ENCODE results near the gene PMEPA1. TPM values are rescaled to one million over a fixed set of nuclear protein-coding genes. Genes with fewer than 3 reads are reported as not detected.

The PMEPA1 gene
- polyA plus RNA-seq, 3 donors from 2014 or later, result not detected

DNA sequence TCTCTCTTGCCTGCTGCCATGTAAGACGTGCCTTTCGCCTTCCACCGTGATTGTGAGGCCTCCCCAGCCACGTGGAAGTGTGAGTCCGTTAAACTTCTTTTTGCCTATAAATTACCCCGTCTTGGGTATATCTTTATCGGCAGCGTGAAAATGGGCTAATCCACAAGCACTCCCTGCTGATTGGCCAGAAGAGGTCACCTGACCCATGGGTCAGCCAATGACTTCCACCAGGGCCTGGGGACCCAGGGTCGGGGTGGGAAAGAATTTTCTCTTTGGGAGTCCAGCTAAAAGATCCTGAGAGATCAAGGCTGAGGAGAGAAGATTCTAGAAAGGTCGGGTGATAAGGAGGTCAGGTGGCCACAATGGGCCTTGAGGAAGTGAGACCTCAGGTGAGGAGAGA is 106.7 kb downstream of the PMEPA1 start:
- no peaks in the 10 kb centered on the region for H3K9me3 Mint-ChIP-seq
- H3K27me3 Mint-ChIP-seq (ENCODE audit: low read depth in 3 of 3), result peaks cover 0 to 15% (median 0%) of the 10 kb centered on the region in 3 donors
- peak overlapping the region in 2 of 5 donors; percentile 42 to 47 for H3K4me3 Mint-ChIP-seq
- DNase-seq, result no peak
- peaks cover 41 to 55% of the 10 kb centered on the region in 2 donors for H3K4me1 Mint-ChIP-seq
- peak overlapping the region; percentile 73 to 98 (median 86) for H3K27ac Mint-ChIP-seq
- peaks cover 6 to 25% (median 21%) of the 10 kb centered on the region in 3 donors for H3K36me3 Mint-ChIP-seq

- Mint-ChIP-seq H3K4me1 (peaks cover 44 to 50% of the 10 kb centered on the region in 2 donors), H3K36me3 (peaks cover 0 to 14% (median 8%) of the 10 kb centered on the region in 3 donors), H3K27ac (peak overlapping the region in 3 of 6 donors; percentile 70 to 98 (median 79)), H3K27me3 (ENCODE audit: low read depth in 3 of 3) (peaks cover 0 to 15% (median 0%) of the 10 kb centered on the region in 3 donors), H3K4me3 (no peak overlapping the region), H3K9me3 (no peaks in the 10 kb centered on the region)
- DNase-seq, result no peak
These were observed 108.1 kb downstream of the PMEPA1 start for GRCh38 chr20:57601737-57602136.

GRCh38 chr20:57601211-57601570 is 108.6 kb downstream of the PMEPA1 start:
- DNase-seq, result no peak
- Mint-ChIP-seq H3K27me3 (ENCODE audit: low read depth in 3 of 3) (peaks cover 0 to 15% (median 2%) of the 10 kb centered on the region in 3 donors), H3K4me3 (no peak overlapping the region), H3K36me3 (peaks cover 0 to 8% (median 7%) of the 10 kb centered on the region in 3 donors), H3K27ac (peak overlapping the region in 1 of 6 donors; percentile 40), H3K9me3 (no peaks in the 10 kb centered on the region), H3K4me1 (peaks cover 40 to 44% of the 10 kb centered on the region in 2 donors)

DNA sequence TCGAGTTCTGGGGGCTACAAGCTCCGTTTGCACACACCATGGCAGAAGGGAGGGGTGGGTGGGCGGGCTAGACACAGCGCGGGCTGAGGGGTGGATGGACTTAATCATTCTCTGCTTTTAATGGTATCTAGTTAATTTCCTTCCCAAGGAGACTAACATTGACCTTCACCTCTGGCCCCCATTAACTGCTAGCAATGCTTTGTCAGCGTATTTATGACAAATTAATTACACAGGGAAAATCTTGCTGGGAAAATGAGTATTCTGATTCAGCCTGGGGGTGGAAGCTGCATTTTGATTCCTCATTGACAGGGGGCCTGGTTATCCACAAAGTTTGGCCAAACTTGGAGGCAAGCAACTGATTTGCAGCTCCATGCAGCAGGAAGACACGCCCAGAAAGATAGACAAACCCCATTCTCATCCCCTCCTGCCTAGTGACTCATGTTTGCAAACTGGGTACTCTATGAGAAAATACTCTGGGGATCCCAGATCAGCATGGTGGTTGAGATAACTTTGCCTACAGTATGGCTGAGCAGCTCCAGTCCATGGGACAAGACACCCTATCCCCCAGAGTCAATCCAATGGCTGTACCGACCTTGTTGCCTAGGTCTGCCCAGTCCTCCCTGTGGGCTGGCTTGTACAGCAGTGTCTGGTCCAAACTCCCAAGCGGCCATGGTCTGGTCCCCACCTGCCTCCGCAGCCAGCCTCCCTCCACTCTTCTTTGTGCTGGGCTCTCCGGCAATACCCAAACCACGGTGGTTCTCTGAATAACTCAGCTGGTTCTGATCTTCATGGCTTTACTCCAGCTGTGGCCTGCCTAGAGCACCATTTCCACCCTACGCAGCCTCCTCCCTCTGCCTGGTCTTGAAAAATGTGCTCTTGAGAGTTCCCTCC is 109.2 kb downstream of the PMEPA1 start:
- H3K27ac Mint-ChIP-seq, result peak overlapping the region in 2 of 6 donors; percentile 48 to 64
- no peak overlapping the region for H3K4me3 Mint-ChIP-seq
- peaks cover 35 to 38% of the 10 kb centered on the region in 2 donors for H3K4me1 Mint-ChIP-seq

GRCh38 chr20:57598491-57598890 is 111.3 kb downstream of the PMEPA1 start:
- Mint-ChIP-seq H3K4me3 (no peak overlapping the region), H3K27ac (no peak overlapping the region), H3K27me3 (ENCODE audit: low read depth in 3 of 3) (peaks cover 0 to 3% (median 2%) of the 10 kb centered on the region in 3 donors), H3K36me3 (no peaks in the 10 kb centered on the region), H3K4me1 (peaks cover 15 to 24% of the 10 kb centered on the region in 2 donors), H3K9me3 (no peaks in the 10 kb centered on the region)
- no peak for DNase-seq

More for the DNA sequence above, 109.2 kb downstream of the PMEPA1 start:
- DNase-seq, result no peak
- H3K9me3 Mint-ChIP-seq, result no peaks in the 10 kb centered on the region
- peaks cover 0 to 10% (median 2%) of the 10 kb centered on the region in 3 donors for H3K27me3 Mint-ChIP-seq (ENCODE audit: low read depth in 3 of 3)
- H3K36me3 Mint-ChIP-seq, result peaks cover 0 to 4% (median 4%) of the 10 kb centered on the region in 3 donors

Other genes with a start within 250 kb of the PMEPA1 start
- not detected for gene CTCFL, start 184.9 kb downstream of the PMEPA1 start, polyA plus RNA-seq
- not detected for gene PCK1, start 148.9 kb downstream of the PMEPA1 start, polyA plus RNA-seq
- gene ZBP1, start 89.6 kb downstream of the PMEPA1 start, polyA plus RNA-seq, result 10 to 100 TPM; 29.0 to 43.5 (median 32.2) TPM